ENCODE data around the gene TOP1.

The TOP1 gene

DNA sequence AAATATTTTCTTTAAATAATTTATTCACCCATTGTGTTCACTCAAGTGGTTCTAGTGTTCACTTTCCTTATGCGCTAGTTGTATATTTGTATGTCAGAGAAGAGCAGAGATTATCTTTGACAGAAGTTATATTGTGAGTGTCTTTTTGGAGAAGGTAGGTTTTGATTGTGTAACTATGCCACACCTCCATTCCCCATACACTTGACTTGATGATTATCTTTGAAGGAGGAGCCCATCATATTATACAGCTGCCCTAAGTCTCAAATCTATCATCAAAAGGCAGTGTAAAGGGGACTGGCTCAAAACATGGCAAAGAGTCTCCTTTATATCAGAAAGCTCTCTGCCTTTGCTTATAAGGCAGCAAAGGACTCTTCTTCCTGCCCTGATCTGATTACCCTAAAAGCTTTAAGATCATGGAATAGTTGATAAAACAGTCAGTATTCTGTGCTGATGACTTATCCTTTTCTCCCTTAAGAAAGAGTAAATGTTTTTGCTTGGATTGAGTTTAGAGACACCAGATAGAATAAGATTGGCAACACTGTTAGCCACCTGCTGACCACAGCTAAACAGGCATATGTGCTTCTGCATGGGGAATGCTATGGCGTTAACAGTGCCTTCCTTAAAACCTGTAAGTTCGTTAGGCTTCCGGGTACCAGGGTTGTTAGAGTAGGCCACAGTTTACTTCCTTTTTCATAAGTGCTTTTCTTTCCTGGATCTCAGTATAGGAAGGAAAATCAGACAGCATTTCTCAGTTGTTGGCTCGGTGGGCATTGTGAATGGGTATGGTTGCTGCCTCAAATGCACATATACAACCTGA lies 22.6 kb downstream of the TOP1 start:
- peaks cover 9 to 27% of the 10 kb centered on the region in 2 donors for H3K36me3 Mint-ChIP-seq
- ATAC-seq (replicated peaks) (no peak), DNase-seq (no peak)
- H3K4me3 Mint-ChIP-seq, result peak overlapping the region in 1 of 2 donors; percentile 22
- H3K4me1 Mint-ChIP-seq, result peaks cover 52 to 90% of the 10 kb centered on the region in 2 donors
- peaks cover 4 to 6% of the 10 kb centered on the region in 2 donors for H3K9me3 Mint-ChIP-seq
- H3K27ac Mint-ChIP-seq, result no peak overlapping the region
- no peaks in the 10 kb centered on the region for H3K27me3 Mint-ChIP-seq

DNA sequence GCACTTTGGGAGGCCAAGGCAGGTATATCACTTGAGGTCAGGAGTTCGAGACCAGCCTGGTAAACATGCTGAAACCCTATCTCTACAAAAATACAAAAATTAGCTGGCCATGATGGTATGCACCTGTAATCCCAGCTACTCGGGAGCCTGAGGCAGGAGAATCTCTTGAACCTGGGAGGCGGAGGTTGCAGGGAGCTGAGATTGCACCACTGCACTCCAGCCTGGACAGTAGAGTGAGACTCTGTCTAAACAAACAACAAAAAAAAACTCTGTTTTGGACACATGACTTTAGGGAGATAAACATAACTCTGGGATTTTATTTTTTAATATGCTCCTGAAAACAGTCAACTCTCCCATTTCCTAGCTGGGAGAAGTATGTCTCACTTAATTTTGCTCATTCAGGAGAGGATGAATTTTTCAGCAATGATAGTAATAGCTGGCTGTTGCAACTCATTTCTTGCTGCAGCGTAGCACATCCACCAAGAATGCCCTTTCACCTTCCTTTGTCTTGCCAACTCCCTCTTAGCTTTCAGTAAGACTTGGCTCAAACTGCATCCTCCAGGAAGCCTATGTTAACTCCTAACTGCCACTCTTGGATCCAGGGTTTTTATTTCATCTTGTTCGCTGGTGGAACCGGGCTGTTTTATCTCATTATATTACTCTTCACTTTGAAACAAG lies 24.3 kb downstream of the TOP1 start:
- ATAC-seq (replicated peaks) (no peak), DNase-seq (no peak)
- Mint-ChIP-seq H3K27me3 (no peaks in the 10 kb centered on the region), H3K4me3 (no peak overlapping the region), H3K4me1 (peaks cover 44 to 74% of the 10 kb centered on the region in 2 donors), H3K27ac (no peak overlapping the region), H3K36me3 (peaks cover 11 to 27% of the 10 kb centered on the region in 2 donors), H3K9me3 (peaks cover 4 to 6% of the 10 kb centered on the region in 2 donors)

DNA sequence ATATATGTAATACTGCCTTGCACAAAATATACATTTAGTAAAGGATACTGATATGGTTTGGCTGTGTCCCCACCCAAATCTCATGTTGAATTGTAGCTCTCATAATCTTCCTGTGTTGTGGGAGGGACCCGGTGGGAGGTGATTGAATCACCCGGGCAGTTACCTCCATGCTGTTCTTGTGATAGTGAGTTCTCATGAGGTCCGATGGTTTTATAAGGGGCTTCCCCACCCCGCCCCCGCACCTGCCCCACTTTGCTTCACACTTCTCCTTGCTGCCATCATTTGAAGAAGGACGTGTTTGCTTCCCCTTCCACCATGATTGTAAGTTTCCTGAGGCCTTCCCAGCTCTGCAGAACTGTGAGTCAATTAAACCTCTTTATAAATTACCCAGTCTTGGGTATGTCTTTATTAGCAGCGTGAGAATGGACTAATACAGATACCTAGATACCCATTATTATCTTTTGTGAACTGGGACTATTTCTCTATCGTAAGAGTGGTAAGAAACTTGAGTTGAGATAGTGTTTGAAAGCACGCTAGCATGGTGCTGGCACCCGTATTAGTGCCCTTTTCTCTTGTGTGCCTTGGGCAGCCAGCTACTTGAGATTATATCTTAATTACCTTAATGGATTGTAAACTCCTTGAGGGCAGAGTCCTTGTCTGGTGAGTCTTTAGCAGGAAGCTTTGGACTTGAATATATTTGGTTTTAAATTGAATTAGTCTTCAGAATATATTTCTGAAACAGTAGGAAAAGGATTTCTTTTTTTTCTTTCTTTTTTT lies 25.6 kb downstream of the TOP1 start:
- Mint-ChIP-seq H3K9me3 (peaks cover 4 to 6% of the 10 kb centered on the region in 2 donors), H3K4me3 (no peak overlapping the region), H3K36me3 (peaks cover 11 to 34% of the 10 kb centered on the region in 2 donors), H3K27me3 (no peaks in the 10 kb centered on the region), H3K4me1 (peaks cover 40 to 66% of the 10 kb centered on the region in 2 donors), H3K27ac (peak overlapping the region; percentile 75)
- no peak for ATAC-seq (replicated peaks)
- no peak for DNase-seq

DNA sequence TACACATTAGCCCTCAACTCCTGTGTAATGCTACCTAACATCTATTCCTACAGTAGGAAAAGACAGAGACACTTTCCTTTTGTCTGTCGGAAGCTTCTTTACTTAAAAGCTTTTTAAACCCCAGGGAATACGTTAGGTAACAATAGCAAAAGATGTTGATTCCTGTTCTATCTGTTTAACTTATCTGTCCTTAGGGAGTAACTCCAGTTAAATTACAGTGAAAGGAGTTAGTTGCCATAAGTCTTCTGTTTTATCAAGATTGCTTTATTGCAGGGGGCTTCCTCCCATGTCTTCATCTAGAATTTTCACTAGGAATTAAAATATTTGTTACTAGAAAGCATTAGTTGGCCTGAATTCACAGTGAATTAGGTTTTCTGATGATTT lies 26.2 kb downstream of the TOP1 start:
- H3K27ac Mint-ChIP-seq, result no peak overlapping the region
- peaks cover 11 to 34% of the 10 kb centered on the region in 2 donors for H3K36me3 Mint-ChIP-seq

DNA sequence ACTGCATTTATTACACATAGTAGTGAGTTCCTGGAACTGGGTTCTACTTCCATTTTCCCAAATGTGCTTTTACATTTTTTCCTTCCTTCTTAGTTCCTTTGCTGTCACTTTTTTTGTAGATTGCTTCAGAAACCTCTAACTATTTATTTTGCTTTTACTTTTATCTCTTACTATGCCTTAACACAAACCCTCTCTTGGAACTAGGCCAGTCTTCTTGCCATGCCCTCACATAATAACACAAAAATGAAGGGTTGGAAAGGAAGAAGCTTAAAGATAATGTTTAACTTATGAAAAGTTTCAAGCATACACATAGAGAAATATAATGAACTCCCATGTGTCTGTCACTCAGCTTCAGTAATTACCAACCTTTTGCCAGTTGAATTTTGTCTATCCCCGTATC lies 27.1 kb downstream of the TOP1 start:
- ATAC-seq (replicated peaks) (no peak), DNase-seq (no peak)
- Mint-ChIP-seq H3K9me3 (peaks cover 4 to 6% of the 10 kb centered on the region in 2 donors), H3K36me3 (peaks cover 11 to 34% of the 10 kb centered on the region in 2 donors), H3K27me3 (no peaks in the 10 kb centered on the region), H3K4me1 (peaks cover 33 to 57% of the 10 kb centered on the region in 2 donors), H3K4me3 (no peak overlapping the region), H3K27ac (no peak overlapping the region)

More for the DNA sequence above, 26.2 kb downstream of the TOP1 start:
- H3K4me1 Mint-ChIP-seq, result peaks cover 35 to 60% of the 10 kb centered on the region in 2 donors
- no peak overlapping the region for H3K4me3 Mint-ChIP-seq
- H3K27me3 Mint-ChIP-seq, result no peaks in the 10 kb centered on the region
- ATAC-seq (replicated peaks) (no peak), DNase-seq (no peak)
- peaks cover 4 to 6% of the 10 kb centered on the region in 2 donors for H3K9me3 Mint-ChIP-seq

DNA sequence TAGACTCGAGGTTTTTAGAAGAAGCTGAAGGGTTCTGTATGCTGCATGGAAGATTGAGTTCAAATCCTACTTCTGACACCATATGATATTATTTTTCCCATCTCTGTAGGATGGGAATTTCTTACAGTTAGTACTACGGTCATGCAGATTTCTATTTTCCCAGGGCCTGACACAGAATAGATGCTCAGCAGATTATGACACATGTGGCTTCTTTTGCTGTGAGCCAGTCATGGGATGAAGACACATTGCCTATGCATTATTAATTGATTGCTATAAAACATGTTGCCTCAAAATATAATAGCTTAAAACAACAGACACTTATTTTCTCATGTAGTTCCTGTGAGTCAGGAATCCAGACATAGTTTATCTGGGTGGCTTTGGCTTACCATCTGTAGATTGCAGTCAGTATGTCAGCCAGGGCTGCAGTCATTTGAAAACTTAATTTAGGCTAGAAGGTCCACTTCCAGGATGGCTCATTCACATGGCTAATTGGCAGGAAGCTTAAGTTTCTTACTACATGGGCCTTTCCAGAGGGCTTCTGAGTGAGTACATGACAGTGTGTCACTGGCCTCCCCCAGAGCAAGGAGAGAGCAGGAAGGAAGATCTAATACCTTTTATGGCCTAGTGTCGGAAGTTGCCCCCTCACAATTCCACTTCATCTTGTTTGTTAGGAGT lies 29.5 kb downstream of the TOP1 start:
- peaks cover 22 to 51% of the 10 kb centered on the region in 2 donors for H3K36me3 Mint-ChIP-seq
- DNase-seq, result no peak
- ATAC-seq (replicated peaks), result no peak
- H3K4me1 Mint-ChIP-seq, result peaks cover 29 to 45% of the 10 kb centered on the region in 2 donors
- H3K27ac Mint-ChIP-seq, result no peak overlapping the region
- H3K9me3 Mint-ChIP-seq, result peaks cover 4 to 6% of the 10 kb centered on the region in 2 donors
- no peak overlapping the region for H3K4me3 Mint-ChIP-seq
- no peaks in the 10 kb centered on the region for H3K27me3 Mint-ChIP-seq

DNA sequence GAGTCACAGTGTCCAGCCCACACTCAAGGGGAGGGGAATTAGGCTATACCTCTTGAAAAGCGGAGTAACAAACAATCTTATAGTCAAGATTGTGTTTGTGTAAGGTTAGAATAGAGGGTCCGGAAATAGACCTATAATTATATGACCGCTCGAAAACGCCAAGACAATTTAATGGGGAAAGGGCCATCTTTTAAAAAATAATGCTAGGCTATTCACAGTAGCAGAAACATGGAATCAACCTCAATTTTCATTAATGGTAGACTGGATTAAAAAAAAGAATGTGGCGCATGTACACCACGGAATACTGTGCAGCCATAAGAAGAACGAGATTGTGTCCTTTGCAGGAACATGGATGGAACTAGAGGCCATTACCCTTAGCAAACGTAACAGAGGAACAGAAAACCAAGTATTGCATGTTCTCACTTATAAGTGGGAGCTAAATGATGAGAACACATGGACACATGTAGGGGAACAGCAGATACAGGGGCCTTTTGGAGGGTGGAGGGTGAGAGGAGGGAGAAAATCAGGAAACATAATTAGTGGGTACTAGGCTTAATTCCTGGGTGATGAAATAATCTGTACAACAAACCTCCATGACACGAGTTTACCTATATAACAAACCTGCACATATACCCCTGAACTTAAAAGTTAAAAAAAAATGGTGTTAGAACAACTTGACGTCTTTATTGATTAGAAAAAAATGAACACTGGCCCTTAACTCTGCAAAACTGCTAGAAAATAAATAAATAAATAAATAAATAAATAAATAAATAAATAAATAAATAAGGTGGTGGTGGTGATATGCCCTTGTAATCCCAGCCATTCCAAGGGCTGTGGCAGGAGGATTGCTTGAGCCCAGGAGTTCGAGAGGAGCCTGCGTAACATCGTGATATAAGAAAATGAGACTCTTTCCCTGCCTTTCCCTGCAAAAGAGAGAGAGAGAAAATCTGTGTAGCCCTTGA lies 30.3 kb downstream of the TOP1 start:
- Mint-ChIP-seq H3K4me3 (no peak overlapping the region), H3K36me3 (peaks cover 26 to 52% of the 10 kb centered on the region in 2 donors), H3K27me3 (no peaks in the 10 kb centered on the region), H3K9me3 (peaks cover 3 to 4% of the 10 kb centered on the region in 2 donors), H3K27ac (no peak overlapping the region), H3K4me1 (peaks cover 33 to 45% of the 10 kb centered on the region in 2 donors)
- no peak for ATAC-seq (replicated peaks)
- DNase-seq, result no peak

DNA sequence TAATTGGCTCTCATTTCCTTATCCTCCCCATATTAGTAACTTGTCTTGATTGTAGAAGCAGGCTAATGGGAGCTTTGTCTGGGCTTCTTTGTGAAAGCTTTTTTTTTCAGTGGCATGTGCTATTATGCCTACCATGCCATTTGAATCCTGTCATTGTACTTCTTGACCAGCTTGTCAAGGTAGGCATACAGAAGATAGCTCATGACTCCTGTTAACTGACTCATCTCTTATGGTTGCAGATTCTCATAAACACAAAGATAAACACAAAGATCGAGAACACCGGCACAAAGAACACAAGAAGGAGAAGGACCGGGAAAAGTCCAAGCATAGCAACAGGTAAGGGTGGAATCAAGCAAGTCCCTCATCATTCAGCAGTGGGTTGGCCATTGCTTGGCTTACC lies 32.5 kb downstream of the TOP1 start:
- no peak for DNase-seq
- no peak for ATAC-seq (replicated peaks)
- no peak overlapping the region for H3K4me3 Mint-ChIP-seq
- H3K27me3 Mint-ChIP-seq, result no peaks in the 10 kb centered on the region
- H3K36me3 Mint-ChIP-seq, result peaks cover 31 to 49% of the 10 kb centered on the region in 2 donors
- H3K27ac Mint-ChIP-seq, result no peak overlapping the region
- H3K4me1 Mint-ChIP-seq, result peaks cover 31 to 37% of the 10 kb centered on the region in 2 donors
- H3K9me3 Mint-ChIP-seq, result no peaks in the 10 kb centered on the region

DNA sequence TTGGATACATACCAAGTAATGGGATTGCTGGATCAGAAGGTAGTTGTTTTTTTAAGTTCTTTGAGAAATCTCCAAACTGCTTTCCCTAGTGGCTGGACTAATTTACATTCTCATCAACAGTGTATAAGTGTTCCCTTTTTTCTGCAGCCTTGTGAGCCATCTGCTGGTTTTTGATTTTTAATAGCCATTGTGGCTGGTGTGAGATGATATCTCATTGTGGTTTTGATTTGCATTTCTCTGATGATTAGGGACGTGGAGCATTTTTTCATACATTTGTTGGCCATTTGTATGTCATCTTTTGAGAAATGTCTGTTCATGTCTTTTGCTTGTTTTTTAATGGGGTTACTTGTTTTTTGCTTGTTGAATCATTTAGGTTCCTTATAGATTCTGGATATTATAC lies 34.8 kb downstream of the TOP1 start:
- DNase-seq (no peak), ATAC-seq (replicated peaks) (peak; percentile 39 to 60)
- peaks cover 40 to 59% of the 10 kb centered on the region in 2 donors for H3K36me3 Mint-ChIP-seq
- H3K27me3 Mint-ChIP-seq, result no peaks in the 10 kb centered on the region
- peaks cover 32 to 47% of the 10 kb centered on the region in 2 donors for H3K4me1 Mint-ChIP-seq
- H3K27ac Mint-ChIP-seq, result no peak overlapping the region
- H3K4me3 Mint-ChIP-seq, result peak overlapping the region in 1 of 2 donors; percentile 9
- H3K9me3 Mint-ChIP-seq, result no peaks in the 10 kb centered on the region

DNA sequence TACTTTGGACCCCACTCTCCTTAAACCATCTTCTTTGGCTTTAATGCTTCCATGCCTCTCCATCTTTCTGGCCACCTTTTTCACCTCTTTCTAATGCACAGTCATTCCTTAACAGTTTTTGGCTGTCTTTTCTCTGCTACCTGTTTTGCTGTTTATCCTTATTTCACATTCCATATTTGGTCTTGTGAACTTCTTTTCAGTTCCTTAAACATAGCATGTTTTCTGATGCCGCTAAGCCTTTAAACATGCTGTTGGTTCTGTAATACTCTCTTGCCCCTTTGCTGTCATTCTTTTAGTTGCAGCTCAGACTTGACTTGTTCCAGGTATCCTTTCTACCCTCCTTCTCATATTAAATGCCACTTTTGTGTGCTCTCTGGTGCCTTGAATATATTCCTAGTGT lies 35.8 kb downstream of the TOP1 start:
- ATAC-seq (replicated peaks), result peak; percentile 89 to 91
- Mint-ChIP-seq H3K27ac (no peak overlapping the region), H3K27me3 (no peaks in the 10 kb centered on the region), H3K36me3 (peaks cover 40 to 57% of the 10 kb centered on the region in 2 donors), H3K9me3 (no peaks in the 10 kb centered on the region), H3K4me1 (peaks cover 30 to 43% of the 10 kb centered on the region in 2 donors), H3K4me3 (peak overlapping the region in 1 of 2 donors; percentile 6)
- no peak for DNase-seq

DNA sequence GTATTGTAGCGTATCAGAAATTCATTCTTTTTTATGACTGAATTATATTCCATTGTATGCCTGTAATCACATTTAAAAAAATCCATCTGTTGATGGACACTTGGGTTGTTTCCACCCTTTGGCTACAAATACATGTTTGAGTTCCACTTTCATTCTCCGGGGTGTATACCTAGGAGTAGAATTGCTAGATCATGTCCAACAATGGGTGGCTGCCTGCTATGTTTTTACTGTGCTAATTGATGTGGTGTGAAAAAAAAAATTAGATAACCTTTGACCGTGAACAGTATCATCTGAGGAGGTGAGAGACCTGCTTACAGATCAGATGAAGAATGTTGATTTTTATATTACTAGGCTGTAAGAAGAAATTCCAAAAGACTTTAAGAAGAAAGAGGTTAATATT lies 37.1 kb downstream of the TOP1 start:
- Mint-ChIP-seq H3K4me3 (no peak overlapping the region), H3K27me3 (no peaks in the 10 kb centered on the region), H3K27ac (no peak overlapping the region), H3K9me3 (no peaks in the 10 kb centered on the region), H3K36me3 (peaks cover 40 to 64% of the 10 kb centered on the region in 2 donors), H3K4me1 (peaks cover 30 to 48% of the 10 kb centered on the region in 2 donors)
- no peak for ATAC-seq (replicated peaks)
- no peak for DNase-seq

DNA sequence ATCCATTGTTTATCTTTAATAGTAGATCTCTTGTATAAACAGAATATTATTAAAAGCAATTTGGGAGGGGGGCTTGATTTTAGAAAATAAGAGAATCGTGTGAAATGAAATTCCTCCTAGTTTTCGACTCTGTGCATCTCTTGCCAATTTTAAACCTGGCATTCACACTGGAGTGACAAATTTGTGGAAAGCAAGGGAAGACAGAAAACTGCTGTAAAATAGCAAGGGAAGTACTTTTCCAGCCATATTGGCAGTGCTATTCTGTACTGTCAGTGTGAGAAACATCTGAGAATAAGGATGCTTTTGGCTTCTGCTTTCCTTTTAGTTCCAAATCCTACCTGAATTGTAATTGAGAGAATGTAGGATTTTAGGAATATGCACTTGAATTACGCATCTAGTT lies 40.2 kb downstream of the TOP1 start:
- no peak for DNase-seq
- no peak for ATAC-seq (replicated peaks)
- H3K4me1 Mint-ChIP-seq, result peaks cover 25 to 54% of the 10 kb centered on the region in 2 donors
- H3K4me3 Mint-ChIP-seq, result no peak overlapping the region
- H3K36me3 Mint-ChIP-seq, result peaks cover 25 to 44% of the 10 kb centered on the region in 2 donors
- H3K27me3 Mint-ChIP-seq, result no peaks in the 10 kb centered on the region
- H3K27ac Mint-ChIP-seq, result no peak overlapping the region
- H3K9me3 Mint-ChIP-seq, result no peaks in the 10 kb centered on the region
